Right lobe of liver (tissue), 4 donors: ENCODE results near the gene MAS1.

Experiments used
- POLR2A ChIP-seq: fragments of 450-650 bp; IDR thresholded peaks from one replicate; pipeline ENCODE4 v1.6.1; 2017; ENCODE audit warnings: antibody characterized with exemption, mild to moderate bottlenecking
- TF ChIP-seq, protein P1 (sequence below), 4 donors: fragments of 200-600 bp in 3 of 4; fragments of 450-650 bp in 1 of 4; IDR thresholded peaks; one replicate each; pipeline versions ENCODE4 v1.5.1 to v1.8.0; 2016 to 2022; ENCODE audit warnings: antibody characterized with exemption in 4 of 4, mild to moderate bottlenecking in 2 of 4
- donor health status: DM: no; HTN: no; CAD: no.
- donor health status: DM: no; HTN: no; CAD: no.
- donor health status: DM: no; HTN: yes; CAD: no.

- TF ChIP-seq, protein P1, sequence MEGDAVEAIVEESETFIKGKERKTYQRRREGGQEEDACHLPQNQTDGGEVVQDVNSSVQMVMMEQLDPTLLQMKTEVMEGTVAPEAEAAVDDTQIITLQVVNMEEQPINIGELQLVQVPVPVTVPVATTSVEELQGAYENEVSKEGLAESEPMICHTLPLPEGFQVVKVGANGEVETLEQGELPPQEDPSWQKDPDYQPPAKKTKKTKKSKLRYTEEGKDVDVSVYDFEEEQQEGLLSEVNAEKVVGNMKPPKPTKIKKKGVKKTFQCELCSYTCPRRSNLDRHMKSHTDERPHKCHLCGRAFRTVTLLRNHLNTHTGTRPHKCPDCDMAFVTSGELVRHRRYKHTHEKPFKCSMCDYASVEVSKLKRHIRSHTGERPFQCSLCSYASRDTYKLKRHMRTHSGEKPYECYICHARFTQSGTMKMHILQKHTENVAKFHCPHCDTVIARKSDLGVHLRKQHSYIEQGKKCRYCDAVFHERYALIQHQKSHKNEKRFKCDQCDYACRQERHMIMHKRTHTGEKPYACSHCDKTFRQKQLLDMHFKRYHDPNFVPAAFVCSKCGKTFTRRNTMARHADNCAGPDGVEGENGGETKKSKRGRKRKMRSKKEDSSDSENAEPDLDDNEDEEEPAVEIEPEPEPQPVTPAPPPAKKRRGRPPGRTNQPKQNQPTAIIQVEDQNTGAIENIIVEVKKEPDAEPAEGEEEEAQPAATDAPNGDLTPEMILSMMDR (IDR thresholded peaks at IDR 0.05): no peak
- no peak for TF ChIP-seq POLR2A
These were observed 14.5 kb upstream of the MAS1 start for GRCh38 chr6:159876242-159876641.
